ENCODE data around the gene CALML6. TPM values are rescaled to one million over a fixed set of nuclear protein-coding genes. Genes with fewer than 3 reads are reported as not detected.

CALML6 gene
- total and polyA plus RNA-seq, 10 of the 15 experiments (the other 5 are each of a cell fraction or from before 2014, with no cell fraction given) = 0.07 to 1.3 (median 0.21) TPM; not detected in 5

DNA sequence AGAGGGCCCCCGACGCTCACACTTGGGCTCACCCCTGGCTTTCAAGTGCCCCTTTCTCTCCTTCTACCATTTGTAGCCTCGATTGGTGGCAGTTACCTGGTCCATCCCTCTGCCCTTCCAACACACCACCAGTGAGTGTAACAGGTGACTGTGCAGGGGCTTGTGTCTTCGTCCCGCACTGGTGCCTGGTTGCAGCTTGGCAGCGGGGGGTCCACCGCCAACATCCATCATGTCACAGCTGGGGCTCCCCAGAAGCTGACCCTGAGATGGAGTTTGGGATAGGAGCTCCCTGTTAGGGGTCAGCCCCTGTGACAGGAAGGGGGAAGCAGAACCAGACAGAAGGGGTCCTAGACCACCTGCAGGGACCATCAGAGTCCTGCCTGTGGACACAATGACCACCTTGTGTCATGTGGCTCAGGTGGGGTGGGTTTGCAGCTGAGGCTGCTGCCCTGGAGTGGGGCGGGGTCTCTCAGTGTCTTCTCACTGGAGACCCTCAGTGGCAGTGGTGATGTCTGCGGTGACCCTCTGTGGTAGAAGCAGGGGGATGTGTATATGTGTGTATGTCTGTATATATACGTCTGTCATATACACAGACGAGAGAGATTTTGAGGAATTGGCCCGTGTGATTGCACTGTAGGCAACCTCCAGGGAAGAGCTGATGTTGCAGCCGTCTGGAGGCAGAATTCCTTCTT, 3.6 kb upstream of the CALML6 start:
- TF ChIP-seq RAD51 (IDR thresholded peaks at IDR 0.05) (no peak), MXI1 (IDR thresholded peaks at IDR 0.05; ENCODE audit: low read depth, low read length) (no peak), SIN3A (IDR thresholded peaks at IDR 0.05; ENCODE audit: low read depth, low read length) (no peak)
- TF ChIP-seq, protein P1, sequence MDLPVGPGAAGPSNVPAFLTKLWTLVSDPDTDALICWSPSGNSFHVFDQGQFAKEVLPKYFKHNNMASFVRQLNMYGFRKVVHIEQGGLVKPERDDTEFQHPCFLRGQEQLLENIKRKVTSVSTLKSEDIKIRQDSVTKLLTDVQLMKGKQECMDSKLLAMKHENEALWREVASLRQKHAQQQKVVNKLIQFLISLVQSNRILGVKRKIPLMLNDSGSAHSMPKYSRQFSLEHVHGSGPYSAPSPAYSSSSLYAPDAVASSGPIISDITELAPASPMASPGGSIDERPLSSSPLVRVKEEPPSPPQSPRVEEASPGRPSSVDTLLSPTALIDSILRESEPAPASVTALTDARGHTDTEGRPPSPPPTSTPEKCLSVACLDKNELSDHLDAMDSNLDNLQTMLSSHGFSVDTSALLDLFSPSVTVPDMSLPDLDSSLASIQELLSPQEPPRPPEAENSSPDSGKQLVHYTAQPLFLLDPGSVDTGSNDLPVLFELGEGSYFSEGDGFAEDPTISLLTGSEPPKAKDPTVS (IDR thresholded peaks at IDR 0.05; ENCODE audit: low read depth, low read length) = no peak
- FAIRE-seq = no peak
- POLR2A ChIA-PET = no interaction called here
- no peak for DNase-seq (ENCODE audit: low read depth, low spot score)
- SMC1A ChIA-PET (ENCODE audit: uncharacterized antibody, unreplicated experiment) = no interaction called here
- BruUV-seq (replicated peaks) = no TSS peak
- intact Hi-C loops (cut with micrococcal nuclease; ENCODE audit: unreplicated experiment) = no loop called here
- in situ Hi-C loops (cut with MboI) = no loop called here
- WGBS (ENCODE audit: insufficient coverage, insufficient replicate concordance, low lambda C conversion rate, missing lambda C conversion rate) = 57% methylated on average over 13 of the region's 13 CpGs
- Histone ChIP-seq H3K79me2 (ENCODE audit: control insufficient read depth, insufficient read depth, low read length) (no peaks in the 10 kb centered on the region), H3K27me3 (replicated peaks in 1 of 2; ENCODE audit: control insufficient read depth in 2 of 2, insufficient read depth in 2 of 2, low read length in 1 of 2) (no peaks in the 10 kb centered on the region), H3K36me3 (ENCODE audit: control insufficient read depth in 2 of 2, insufficient read depth in 2 of 2, low read length in 1 of 2) (no peaks in the 10 kb centered on the region), H3K4me1 (ENCODE audit: control insufficient read depth, insufficient read depth, low read length) (peaks cover 22% of the 10 kb centered on the region), H3K9ac (ENCODE audit: control insufficient read depth, insufficient read depth, low read length) (no peak overlapping the region), H3K4me2 (ENCODE audit: control insufficient read depth, insufficient read depth) (no peak overlapping the region), H3K27ac (ENCODE audit: control insufficient read depth, insufficient read depth) (no peak overlapping the region), H3K9me3 (replicated peaks; ENCODE audit: control insufficient read depth, insufficient read depth, low read length) (no peaks in the 10 kb centered on the region), H2AFZ (ENCODE audit: control insufficient read depth, low read depth, low read length) (no peak overlapping the region), H4K20me1 (ENCODE audit: control insufficient read depth, insufficient read depth) (no peaks in the 10 kb centered on the region), H3K4me3 (no peak overlapping the region)
- RAD21 ChIA-PET (ENCODE audit: unreplicated experiment) = no interaction called here
- CTCF ChIA-PET = no interaction called here
- no peak for ATAC-seq

All from GM12878 (cell line).